Calu3 (cell line): ENCODE results near the gene SSBP3. TPM values are rescaled to one million over a fixed set of nuclear protein-coding genes. Genes with fewer than 3 reads are reported as not detected.
"Not testable (repeated sequence)": the region's sequence is repeated elsewhere in the genome, so short reads cannot be mapped to it uniquely, and the experiment has no call there.

Experiments used
- BruUV-seq: library from RNA; stranded (reverse); fragments of 400-500 nt; replicated peaks from 2 replicates; lab custom pipeline; 2021; lab: Mats Ljungman, UMichigan
- CTCF ChIA-PET: fragments of 300-600 bp; sonication (Branson Sonifier 250); formaldehyde crosslinking; loops from one replicate; lab custom pipeline; 2022; ENCODE audit warnings: antibody characterized with exemption; lab: Charles Lee
- DNase-seq: peaks from one replicate; pipeline ENCODE4 v3.0.0; 2022
- H3K27ac Mint-ChIP-seq: one replicate; pipeline ENCODE4 v1.8.0; 2022; ENCODE audit warnings: mixed read lengths; ENCODE audit not compliant: unreplicated experiment
- H3K27me3 Mint-ChIP-seq: one replicate; pipeline ENCODE4 v1.8.0; 2022; ENCODE audit warnings: mixed read lengths; ENCODE audit not compliant: unreplicated experiment
- H3K36me3 Mint-ChIP-seq: one replicate; pipeline ENCODE4 v1.8.0; 2022; ENCODE audit warnings: mild to moderate bottlenecking, moderate library complexity, mixed read lengths; ENCODE audit not compliant: insufficient read depth, unreplicated experiment
- H3K4me1 Mint-ChIP-seq: one replicate; pipeline ENCODE4 v1.8.0; 2022; ENCODE audit warnings: mild to moderate bottlenecking, low read depth, mixed read lengths; ENCODE audit not compliant: unreplicated experiment
- H3K4me3 Mint-ChIP-seq: one replicate; pipeline ENCODE4 v1.8.0; 2022; ENCODE audit warnings: mild to moderate bottlenecking, low read depth, moderate library complexity, mixed read lengths; ENCODE audit not compliant: unreplicated experiment
- H3K9me3 Mint-ChIP-seq: one replicate; pipeline ENCODE4 v1.8.0; 2022; ENCODE audit warnings: low read depth, mixed read lengths; ENCODE audit not compliant: unreplicated experiment
- intact Hi-C: fragments of 100-400 bp; cut with micrococcal nuclease; formaldehyde crosslinking; loops from one replicate; pipeline ENCODE4 v1.10.0; 2022; ENCODE audit not compliant: unreplicated experiment
- total RNA-seq: library from RNA; stranded (reverse); gene quantifications from 2 replicates; pipeline ENCODE4 v1.2.3, GENCODE V29; 2022
- TF ChIP-seq, protein P1 (sequence below): fragments of 200-600 bp; IDR thresholded peaks from one replicate; pipeline ENCODE4 v1.8.0; 2022; ENCODE audit warnings: antibody characterized with exemption; ENCODE audit not compliant: unreplicated experiment

Gene SSBP3
- total RNA-seq, 1 experiment from 2014 or later: 16.6 TPM

DNA sequence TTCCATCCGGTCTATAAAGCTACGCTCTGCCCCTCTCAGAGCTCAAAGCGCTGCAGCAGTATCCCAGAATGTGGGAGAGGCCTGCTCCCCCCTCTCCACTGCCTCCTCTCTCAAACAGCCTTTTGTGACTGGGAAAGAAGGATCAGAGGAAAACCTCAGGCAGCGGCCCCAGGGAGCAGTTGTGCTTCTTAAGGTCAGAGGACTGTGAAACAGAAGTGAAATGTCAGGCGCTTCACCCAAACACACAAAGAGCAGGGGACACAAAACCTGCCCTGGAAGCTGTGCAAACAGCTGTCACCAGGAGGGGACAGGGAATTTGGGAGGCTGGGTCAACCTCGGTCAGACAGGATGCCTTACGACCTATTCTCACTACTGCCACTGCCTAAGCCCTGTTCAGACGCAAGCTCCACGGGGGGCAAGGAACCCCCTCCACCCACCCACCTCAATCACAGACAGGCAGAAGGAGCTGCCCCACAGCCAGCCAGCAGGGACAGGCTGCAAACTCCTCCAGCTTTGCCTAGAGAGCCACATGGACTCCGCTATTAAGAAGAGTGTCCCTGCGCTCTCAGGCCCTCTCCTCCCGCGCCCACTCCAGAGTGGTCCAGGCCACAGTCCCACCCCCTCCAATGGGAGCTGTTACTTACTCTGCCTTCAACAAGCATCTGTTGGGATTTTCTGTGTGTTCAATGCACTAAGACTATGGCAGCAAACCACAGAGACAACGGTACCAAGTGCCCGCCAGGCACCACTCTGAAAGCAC lies 14.6 kb downstream of the SSBP3 start:
- CTCF ChIA-PET: no interaction called here
- Mint-ChIP-seq H3K36me3 (no peaks in the 10 kb centered on the region), H3K4me1 (no peaks in the 10 kb centered on the region), H3K9me3 (no peaks in the 10 kb centered on the region), H3K27ac (no peak overlapping the region), H3K27me3 (no peaks in the 10 kb centered on the region), H3K4me3 (no peak overlapping the region)
- DNase-seq: no peak
- intact Hi-C loops: no loop called here
- TF ChIP-seq, protein P1, sequence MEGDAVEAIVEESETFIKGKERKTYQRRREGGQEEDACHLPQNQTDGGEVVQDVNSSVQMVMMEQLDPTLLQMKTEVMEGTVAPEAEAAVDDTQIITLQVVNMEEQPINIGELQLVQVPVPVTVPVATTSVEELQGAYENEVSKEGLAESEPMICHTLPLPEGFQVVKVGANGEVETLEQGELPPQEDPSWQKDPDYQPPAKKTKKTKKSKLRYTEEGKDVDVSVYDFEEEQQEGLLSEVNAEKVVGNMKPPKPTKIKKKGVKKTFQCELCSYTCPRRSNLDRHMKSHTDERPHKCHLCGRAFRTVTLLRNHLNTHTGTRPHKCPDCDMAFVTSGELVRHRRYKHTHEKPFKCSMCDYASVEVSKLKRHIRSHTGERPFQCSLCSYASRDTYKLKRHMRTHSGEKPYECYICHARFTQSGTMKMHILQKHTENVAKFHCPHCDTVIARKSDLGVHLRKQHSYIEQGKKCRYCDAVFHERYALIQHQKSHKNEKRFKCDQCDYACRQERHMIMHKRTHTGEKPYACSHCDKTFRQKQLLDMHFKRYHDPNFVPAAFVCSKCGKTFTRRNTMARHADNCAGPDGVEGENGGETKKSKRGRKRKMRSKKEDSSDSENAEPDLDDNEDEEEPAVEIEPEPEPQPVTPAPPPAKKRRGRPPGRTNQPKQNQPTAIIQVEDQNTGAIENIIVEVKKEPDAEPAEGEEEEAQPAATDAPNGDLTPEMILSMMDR: no peak
- no TSS peak for BruUV-seq

DNA sequence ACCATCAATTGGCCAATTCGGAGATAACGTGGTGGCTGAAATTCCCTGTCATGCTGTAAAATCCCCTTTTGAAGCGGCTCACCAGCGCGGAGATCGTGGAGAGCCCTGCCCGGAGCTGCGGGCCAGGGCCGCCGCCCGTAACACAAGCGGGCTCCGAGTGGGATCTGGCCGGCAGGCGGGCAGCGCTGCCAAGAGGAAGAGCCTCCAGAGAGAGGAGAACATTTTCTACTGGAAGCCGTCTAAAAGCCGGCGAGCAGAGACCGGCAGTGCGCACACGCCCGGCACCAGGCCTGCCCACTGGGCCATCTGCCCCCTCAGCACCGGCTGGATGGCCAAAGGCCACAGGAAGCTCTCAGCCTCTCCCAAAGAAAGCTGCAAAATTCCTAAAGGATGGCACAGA lies 15.5 kb downstream of the SSBP3 start:
- TF ChIP-seq, protein P1: no peak
- no peak overlapping the region for H3K27ac Mint-ChIP-seq
- intact Hi-C loops: no loop called here
- no peak for DNase-seq
- no peaks in the 10 kb centered on the region for H3K9me3 Mint-ChIP-seq
- CTCF ChIA-PET: no interaction called here
- no peaks in the 10 kb centered on the region for H3K36me3 Mint-ChIP-seq
- no TSS peak for BruUV-seq
- no peaks in the 10 kb centered on the region for H3K27me3 Mint-ChIP-seq
- H3K4me3 Mint-ChIP-seq: no peak overlapping the region
- no peaks in the 10 kb centered on the region for H3K4me1 Mint-ChIP-seq

DNA sequence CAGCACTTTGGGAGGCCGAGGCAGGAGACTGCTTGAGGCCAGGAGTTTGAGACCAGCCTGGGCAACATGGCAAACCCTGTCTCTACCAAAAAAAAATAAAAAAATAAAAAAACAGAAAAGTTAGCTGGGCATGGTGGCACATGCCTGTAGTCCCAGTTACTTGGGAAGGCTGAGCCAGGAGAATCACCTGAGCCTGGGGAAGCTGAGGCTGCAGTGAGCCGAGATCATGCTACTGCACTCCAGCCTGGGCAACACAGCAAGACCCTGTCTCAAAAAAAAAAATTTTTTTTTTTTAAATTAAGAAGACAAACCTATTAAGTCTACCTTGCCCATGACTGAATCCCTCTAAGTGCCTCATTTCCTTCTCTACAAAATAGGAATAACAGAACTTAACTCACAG lies 16.6 kb downstream of the SSBP3 start:
- H3K36me3 Mint-ChIP-seq, H3K27ac Mint-ChIP-seq, H3K4me1 Mint-ChIP-seq, H3K27me3 Mint-ChIP-seq, H3K9me3 Mint-ChIP-seq, intact Hi-C loops, H3K4me3 Mint-ChIP-seq, CTCF ChIA-PET, DNase-seq, BruUV-seq: not testable (repeated sequence)

DNA sequence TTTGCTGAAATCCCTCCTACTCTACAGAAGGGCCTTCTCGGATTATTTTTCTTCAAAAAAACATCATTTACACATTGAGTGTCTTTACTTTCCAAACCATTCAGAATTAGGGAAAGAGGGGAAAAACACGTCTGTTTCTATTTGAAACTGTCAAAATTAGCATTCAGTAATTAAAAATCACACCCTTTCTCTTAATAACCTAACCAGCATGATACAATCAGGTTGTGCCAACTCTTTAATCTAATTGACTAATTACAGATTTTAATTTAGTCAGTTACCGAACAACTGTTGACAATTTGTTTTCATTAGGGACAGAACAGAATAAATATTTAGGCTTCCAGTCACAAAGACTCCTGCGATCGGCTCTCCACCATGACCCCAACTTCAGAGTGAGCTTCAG lies 18.8 kb downstream of the SSBP3 start:
- peaks cover 8% of the 10 kb centered on the region for H3K4me1 Mint-ChIP-seq
- no TSS peak for BruUV-seq
- H3K27me3 Mint-ChIP-seq: no peaks in the 10 kb centered on the region
- DNase-seq: no peak
- H3K27ac Mint-ChIP-seq: no peak overlapping the region
- intact Hi-C loops: no loop called here
- TF ChIP-seq, protein P1: no peak
- no peaks in the 10 kb centered on the region for H3K36me3 Mint-ChIP-seq
- CTCF ChIA-PET: no interaction called here
- H3K9me3 Mint-ChIP-seq: no peaks in the 10 kb centered on the region
- H3K4me3 Mint-ChIP-seq: no peak overlapping the region

DNA sequence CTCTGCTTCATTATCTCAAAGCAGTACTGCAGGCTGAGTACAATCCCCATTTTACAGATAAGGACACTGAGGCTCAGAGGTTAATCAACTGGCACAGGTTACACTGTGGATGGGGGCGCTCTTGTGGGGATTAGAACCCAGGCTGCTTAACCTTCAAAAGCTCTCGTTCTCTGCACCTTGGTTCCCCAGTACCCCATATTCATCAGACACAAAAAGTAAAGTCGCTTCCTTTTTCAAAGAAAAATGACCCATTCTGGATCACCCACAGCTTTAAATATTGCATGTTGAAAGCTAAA lies 20.5 kb downstream of the SSBP3 start:
- no peak for DNase-seq
- H3K27me3 Mint-ChIP-seq: no peaks in the 10 kb centered on the region
- peaks cover 8% of the 10 kb centered on the region for H3K4me1 Mint-ChIP-seq
- CTCF ChIA-PET: no interaction called here
- intact Hi-C loops: no loop called here
- H3K9me3 Mint-ChIP-seq: no peaks in the 10 kb centered on the region
- BruUV-seq: no TSS peak
- TF ChIP-seq, protein P1: no peak
- no peaks in the 10 kb centered on the region for H3K36me3 Mint-ChIP-seq
- H3K27ac Mint-ChIP-seq: no peak overlapping the region
- H3K4me3 Mint-ChIP-seq: no peak overlapping the region
